Fibroblast of lung (primary cell): ENCODE data around the gene EFR3B. TPM values are rescaled to one million over a fixed set of nuclear protein-coding genes. Genes with fewer than 3 reads are reported as not detected.
"Not testable (repeated sequence)": the region's sequence is repeated elsewhere in the genome, so short reads cannot be mapped to it uniquely, and the experiment has no call there.

ENCODE experiments used
- DNase-seq, 2 donors: peaks; one replicate each; pipeline versions ENCODE4 v3.0.0 to v3.0.0-alpha.2; 2010; ENCODE audit warnings: low read depth in 2 of 2
- H2AFZ ChIP-seq: 2 replicates; pipeline ENCODE4 v1.5.1; 2012; ENCODE audit warnings: low read length, control low read depth, inconsistent platforms
- H3K27ac ChIP-seq: 2 replicates; pipeline ENCODE4 v1.5.1; 2011; ENCODE audit warnings: low read length, control low read depth; ENCODE audit not compliant: insufficient read depth
- H3K27me3 ChIP-seq: 2 replicates; pipeline ENCODE4 v1.5.1; 2011; ENCODE audit warnings: mild to moderate bottlenecking, low read length; ENCODE audit not compliant: control insufficient read depth, insufficient read depth
- H3K36me3 ChIP-seq: 2 replicates; pipeline ENCODE4 v1.5.1; 2011; ENCODE audit warnings: low read length; ENCODE audit not compliant: control insufficient read depth, insufficient read depth
- H3K4me1 ChIP-seq: 2 replicates; pipeline ENCODE4 v1.5.1; 2011; ENCODE audit warnings: low read length; ENCODE audit not compliant: control insufficient read depth, insufficient read depth; ENCODE audit errors: extremely low read depth
- H3K4me2 ChIP-seq: 2 replicates; pipeline ENCODE4 v1.5.1; 2011; ENCODE audit warnings: low read length, control low read depth; ENCODE audit not compliant: insufficient read depth; ENCODE audit errors: extremely low read depth
- H3K4me3 ChIP-seq, 4 experiments: fragments of 200-600 bp in 1 of 4; sonication (generic) in 1 of 4; replicated peaks in 1 of 4; 2 replicates each; pipeline ENCODE4 v1.5.1; 2011 to 2016; ENCODE audit warnings: low read length in 4 of 4, low read depth in 3 of 4, mild to moderate bottlenecking in 3 of 4, control low read depth in 2 of 4, inconsistent platforms in 1 of 4, mixed read lengths in 1 of 4; ENCODE audit not compliant: insufficient read depth in 1 of 4; ENCODE audit errors: control extremely low read depth in 1 of 4
- H3K79me2 ChIP-seq: 2 replicates; pipeline ENCODE4 v1.5.1; 2012; ENCODE audit warnings: mild to moderate bottlenecking, low read length, inconsistent platforms; ENCODE audit not compliant: control insufficient read depth, insufficient read depth
- H3K9ac ChIP-seq: 2 replicates; pipeline ENCODE4 v1.5.1; 2011; ENCODE audit warnings: mild to moderate bottlenecking, low read length, control low read depth; ENCODE audit not compliant: insufficient read depth
- H3K9me3 ChIP-seq: 2 replicates; pipeline ENCODE4 v1.5.1; 2012; ENCODE audit warnings: low read depth, low read length; ENCODE audit not compliant: control insufficient read depth, insufficient read depth
- H4K20me1 ChIP-seq: 2 replicates; pipeline ENCODE4 v1.5.1; 2011; ENCODE audit warnings: low read length; ENCODE audit not compliant: control insufficient read depth, insufficient read depth; ENCODE audit errors: extremely low read depth
- CTCF ChIP-seq, 2 donors: IDR thresholded peaks in 1 of 2; conservative IDR thresholded peaks in 1 of 2; 1 replicate in 1 of 2; 2 replicates in 1 of 2; pipeline ENCODE4 v1.5.1; 2011 to 2012; ENCODE audit warnings: low read length in 2 of 2, control low read depth in 1 of 2, inconsistent platforms in 1 of 2, low read depth in 1 of 2, mild to moderate bottlenecking in 1 of 2
- EZH2 ChIP-seq: IDR thresholded peaks from 2 replicates; pipeline ENCODE4 v1.5.1; 2012; ENCODE audit warnings: low read length, control low read depth, mild to moderate bottlenecking; ENCODE audit errors: missing control alignments
- polyA minus RNA-seq: library from RNA; depleted of rRNA, polyadenylated mRNA; stranded (reverse); fragments of >200 nt; gene quantifications from 2 replicates; pipeline ENCODE4 v1.2.3, GENCODE V29; 2011; ENCODE audit warnings: low replicate concordance
- polyA plus RNA-seq, 2 donors: library from polyadenylated mRNA; depleted of rRNA in 1 of 2; stranded (reverse) in 1 of 2; unstranded in 1 of 2; fragments of >200 nt; gene quantifications; 2 replicates each; pipeline ENCODE4 v1.2.1, GENCODE V29; 2011 to 2012; ENCODE audit warnings: missing spikeins in 1 of 2
- total RNA-seq: library from RNA; depleted of rRNA; stranded (reverse); fragments of >200 nt; gene quantifications from 2 replicates; pipeline ENCODE4 v1.2.1, GENCODE V29; 2014

EFR3B gene
- total RNA-seq (0.50 and 0.51 TPM in 2 replicates), polyA plus RNA-seq (0.03 and 0.24 TPM in 2 replicates), polyA minus RNA-seq (1.3 TPM in 1 of 2 replicates, not detected in the other)
- 0.05 and 0.24 TPM in 2 replicates for polyA plus RNA-seq (2012)

GRCh38 chr2:25041928-25042320 is at the start of gene EFR3B:
Gene EFR3B, plus strand, starts transcription at chr2:25042076. Its CDS starts 237 bp downstream, at chr2:25042313.
- Histone ChIP-seq H3K79me2 (no peaks in the 10 kb centered on the region), H3K4me3 (peak within 1 kb of the TSS; percentile 51 to 70 (median 58)), H3K4me1 (peaks cover 14% of the 10 kb centered on the region), H4K20me1 (no peaks in the 10 kb centered on the region), H3K4me2 (peak within 1 kb of the TSS; percentile 99), H3K9me3 (no peaks in the 10 kb centered on the region), H3K27me3 (peaks cover 11% of the 10 kb centered on the region), H2AFZ (peak within 1 kb of the TSS; percentile 90), H3K36me3 (no peaks in the 10 kb centered on the region), H3K9ac (peak within 1 kb of the TSS; percentile 26), H3K27ac (no peak within 1 kb of the TSS)
- DNase-seq, result peak; percentile 88 to 91
- TF ChIP-seq EZH2 (no peak), CTCF (conservative IDR thresholded peaks at IDR 0.05 in 1 of 2, IDR thresholded peaks at IDR 0.05 in 1 of 2; ENCODE audit: low read depth in 1 of 2, low read length in 2 of 2) (no peak)

GRCh38 chr2:24993406-24994145 is 48.3 kb upstream of the EFR3B start:
- H3K9ac ChIP-seq, result no peak overlapping the region
- no peak overlapping the region for H3K27ac ChIP-seq
- no peaks in the 10 kb centered on the region for H3K79me2 ChIP-seq
- peak in 1 of 2 donors; percentile 61 for DNase-seq
- H2AFZ ChIP-seq, result no peak overlapping the region
- H4K20me1 ChIP-seq, result no peaks in the 10 kb centered on the region
- H3K4me1 ChIP-seq, result no peaks in the 10 kb centered on the region
- no peak for TF ChIP-seq CTCF (conservative IDR thresholded peaks at IDR 0.05 in 1 of 2, IDR thresholded peaks at IDR 0.05 in 1 of 2; ENCODE audit: low read depth in 1 of 2, low read length in 2 of 2)
- no peak for TF ChIP-seq EZH2
- no peaks in the 10 kb centered on the region for H3K27me3 ChIP-seq
- H3K4me2 ChIP-seq, result no peak overlapping the region
- no peak overlapping the region for H3K4me3 ChIP-seq
- no peaks in the 10 kb centered on the region for H3K9me3 ChIP-seq
- H3K36me3 ChIP-seq, result no peaks in the 10 kb centered on the region

GRCh38 chr2:24994146-24994724 is 47.6 kb upstream of the EFR3B start:
- H3K9ac ChIP-seq, result no peak overlapping the region
- no peak for DNase-seq
- no peaks in the 10 kb centered on the region for H3K36me3 ChIP-seq
- no peaks in the 10 kb centered on the region for H3K4me1 ChIP-seq
- H3K79me2 ChIP-seq, result no peaks in the 10 kb centered on the region
- H3K4me3 ChIP-seq, result no peak overlapping the region
- H3K27me3 ChIP-seq, result no peaks in the 10 kb centered on the region
- no peak overlapping the region for H2AFZ ChIP-seq
- no peak overlapping the region for H3K4me2 ChIP-seq
- H4K20me1 ChIP-seq, result no peaks in the 10 kb centered on the region
- no peaks in the 10 kb centered on the region for H3K9me3 ChIP-seq
- TF ChIP-seq EZH2 (no peak), CTCF (conservative IDR thresholded peaks at IDR 0.05 in 1 of 2, IDR thresholded peaks at IDR 0.05 in 1 of 2; ENCODE audit: low read depth in 1 of 2, low read length in 2 of 2) (no peak)
- H3K27ac ChIP-seq, result no peak overlapping the region

GRCh38 chr2:24999097-24999496 is 42.8 kb upstream of the EFR3B start:
- H3K9ac ChIP-seq, H2AFZ ChIP-seq, H4K20me1 ChIP-seq, H3K4me2 ChIP-seq, H3K9me3 ChIP-seq, H3K27ac ChIP-seq, H3K36me3 ChIP-seq, H3K79me2 ChIP-seq, DNase-seq, H3K27me3 ChIP-seq, H3K4me3 ChIP-seq, H3K4me1 ChIP-seq: not testable (repeated sequence)
